Measurements from ENCODE around the gene VCY1B.
"Not testable (repeated sequence)": the region's sequence is repeated elsewhere in the genome, so short reads cannot be mapped to it uniquely, and the experiment has no call there.

VCY1B gene

GRCh38 chrY:14055927-14056326 lies at the start of gene VCY1B:
Gene VCY1B, plus strand, starts transcription at chrY:14056227. Its CDS starts 63 bp downstream, at chrY:14056290.
- DNase-seq (ENCODE audit: low read depth), result not testable (repeated sequence)

GRCh38 chrY:14011916-14012315 lies 44.1 kb upstream of the VCY1B start:
- not testable (repeated sequence) for DNase-seq (ENCODE audit: low read depth)

- DNase-seq (ENCODE audit: low read depth), result not testable (repeated sequence)
These were observed 25.6 kb upstream of the VCY1B start for GRCh38 chrY:14030395-14030794.

GRCh38 chrY:14085877-14086276 lies 29.9 kb downstream of the VCY1B start:
- no peak for DNase-seq (ENCODE audit: low read depth)

Measured in activated T-cell treated with anti-CD3 and anti-CD28 coated beads for 24 hours (primary cell).